NT2/D1 (cell line): ENCODE data around the gene CUEDC1.

ENCODE experiments used
- DNase-seq: peaks from one replicate; pipeline ENCODE4 v3.0.0-alpha.2; 2011; ENCODE audit warnings: low read depth, low spot score
- H3K27me3 ChIP-seq: 2 replicates; pipeline ENCODE4 v1.6.0; 2011; ENCODE audit warnings: mild to moderate bottlenecking; ENCODE audit not compliant: insufficient read length, insufficient read depth
- H3K36me3 ChIP-seq: 2 replicates; pipeline ENCODE4 v1.6.1; 2011; ENCODE audit warnings: mild to moderate bottlenecking, low read length, mixed read lengths; ENCODE audit not compliant: insufficient read depth, insufficient read length
- H3K4me1 ChIP-seq: 2 replicates; pipeline ENCODE4 v1.5.1; 2011; ENCODE audit not compliant: insufficient read depth, insufficient read length
- H3K4me3 ChIP-seq: 2 replicates; pipeline ENCODE4 v1.5.1; 2011; ENCODE audit warnings: low read depth; ENCODE audit not compliant: insufficient read length
- H3K9ac ChIP-seq: 2 replicates; pipeline ENCODE4 v1.6.0; 2011; ENCODE audit warnings: low read depth; ENCODE audit not compliant: insufficient read length
- H3K9me3 ChIP-seq: 2 replicates; pipeline ENCODE4 v1.5.1; 2011; ENCODE audit warnings: mild to moderate bottlenecking, low read length; ENCODE audit not compliant: insufficient read depth
- SUZ12 ChIP-seq: IDR thresholded peaks from 2 replicates; pipeline ENCODE4 v1.6.1; 2011; ENCODE audit not compliant: insufficient read length, insufficient read depth; ENCODE audit errors: extremely low read depth
- YY1 ChIP-seq: IDR thresholded peaks from 2 replicates; pipeline ENCODE4 v1.6.1; 2011; ENCODE audit not compliant: insufficient read length, insufficient read depth
- ZNF274 ChIP-seq: IDR thresholded peaks from 2 replicates; pipeline ENCODE4 v1.6.1; 2011; ENCODE audit warnings: mild to moderate bottlenecking, low read depth, low read length

Gene CUEDC1, protein sequence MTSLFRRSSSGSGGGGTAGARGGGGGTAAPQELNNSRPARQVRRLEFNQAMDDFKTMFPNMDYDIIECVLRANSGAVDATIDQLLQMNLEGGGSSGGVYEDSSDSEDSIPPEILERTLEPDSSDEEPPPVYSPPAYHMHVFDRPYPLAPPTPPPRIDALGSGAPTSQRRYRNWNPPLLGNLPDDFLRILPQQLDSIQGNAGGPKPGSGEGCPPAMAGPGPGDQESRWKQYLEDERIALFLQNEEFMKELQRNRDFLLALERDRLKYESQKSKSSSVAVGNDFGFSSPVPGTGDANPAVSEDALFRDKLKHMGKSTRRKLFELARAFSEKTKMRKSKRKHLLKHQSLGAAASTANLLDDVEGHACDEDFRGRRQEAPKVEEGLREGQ

GRCh38 chr17:57955183-57955931, at the start of gene CUEDC1:
Gene CUEDC1 (minus strand): TSS chr17:57955412. CDS start chr17:57885564, 69,848 bp downstream.
- H3K27me3 ChIP-seq: peaks cover 19% of the 10 kb centered on the region
- H3K4me3 ChIP-seq: peak within 1 kb of the TSS; percentile 67
- DNase-seq: no peak
- TF ChIP-seq SUZ12 (no peak), YY1 (no peak), ZNF274 (no peak)
- H3K9me3 ChIP-seq: no peaks in the 10 kb centered on the region
- peaks cover 11% of the 10 kb centered on the region for H3K36me3 ChIP-seq
- peaks cover 17% of the 10 kb centered on the region for H3K4me1 ChIP-seq
- H3K9ac ChIP-seq: peak within 1 kb of the TSS; percentile 89

DNA sequence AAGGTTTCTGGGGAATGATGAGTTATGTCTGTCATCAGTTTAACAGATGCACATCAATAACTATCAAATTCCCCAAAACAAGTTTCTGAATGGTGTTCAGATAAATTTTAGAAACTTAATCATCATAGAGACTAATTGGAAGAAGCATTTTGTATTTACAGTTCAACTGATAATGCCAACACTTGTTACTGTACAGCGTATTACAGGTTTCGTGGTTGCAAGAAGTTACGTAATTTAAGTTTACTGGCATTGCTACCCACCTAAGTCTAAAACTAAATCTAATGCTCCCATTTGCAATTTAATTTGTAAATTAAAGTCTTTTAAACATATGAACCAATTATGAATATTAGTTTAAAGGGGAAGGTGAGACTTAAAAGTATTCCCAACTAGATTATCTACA, 48.8 kb upstream of the CUEDC1 start:
- DNase-seq: no peak
- Histone ChIP-seq H3K4me1 (no peaks in the 10 kb centered on the region), H3K9ac (no peak overlapping the region), H3K4me3 (peak overlapping the region; percentile 99), H3K9me3 (no peaks in the 10 kb centered on the region), H3K27me3 (no peaks in the 10 kb centered on the region), H3K36me3 (peaks cover 73% of the 10 kb centered on the region)
- no peak for TF ChIP-seq YY1
- TF ChIP-seq SUZ12: no peak
- no peak for TF ChIP-seq ZNF274

GRCh38 chr17:58002973-58003372, 47.8 kb upstream of the CUEDC1 start:
- Histone ChIP-seq H3K27me3 (no peaks in the 10 kb centered on the region), H3K4me3 (no peak overlapping the region), H3K36me3 (peaks cover 84% of the 10 kb centered on the region), H3K9ac (no peak overlapping the region), H3K4me1 (no peaks in the 10 kb centered on the region), H3K9me3 (no peaks in the 10 kb centered on the region)
- no peak for DNase-seq
- no peak for TF ChIP-seq ZNF274
- no peak for TF ChIP-seq SUZ12
- TF ChIP-seq YY1: no peak

- H3K4me3 ChIP-seq: no peak overlapping the region
- H3K9me3 ChIP-seq: no peaks in the 10 kb centered on the region
- H3K4me1 ChIP-seq: no peaks in the 10 kb centered on the region
- no peak for TF ChIP-seq YY1
- no peak for TF ChIP-seq SUZ12
- TF ChIP-seq ZNF274: no peak
- peaks cover 90% of the 10 kb centered on the region for H3K36me3 ChIP-seq
- H3K9ac ChIP-seq: no peak overlapping the region
- DNase-seq: no peak
- no peaks in the 10 kb centered on the region for H3K27me3 ChIP-seq
Observed at GRCh38 chr17:58002154-58002948, 47.1 kb upstream of the CUEDC1 start.

DNA sequence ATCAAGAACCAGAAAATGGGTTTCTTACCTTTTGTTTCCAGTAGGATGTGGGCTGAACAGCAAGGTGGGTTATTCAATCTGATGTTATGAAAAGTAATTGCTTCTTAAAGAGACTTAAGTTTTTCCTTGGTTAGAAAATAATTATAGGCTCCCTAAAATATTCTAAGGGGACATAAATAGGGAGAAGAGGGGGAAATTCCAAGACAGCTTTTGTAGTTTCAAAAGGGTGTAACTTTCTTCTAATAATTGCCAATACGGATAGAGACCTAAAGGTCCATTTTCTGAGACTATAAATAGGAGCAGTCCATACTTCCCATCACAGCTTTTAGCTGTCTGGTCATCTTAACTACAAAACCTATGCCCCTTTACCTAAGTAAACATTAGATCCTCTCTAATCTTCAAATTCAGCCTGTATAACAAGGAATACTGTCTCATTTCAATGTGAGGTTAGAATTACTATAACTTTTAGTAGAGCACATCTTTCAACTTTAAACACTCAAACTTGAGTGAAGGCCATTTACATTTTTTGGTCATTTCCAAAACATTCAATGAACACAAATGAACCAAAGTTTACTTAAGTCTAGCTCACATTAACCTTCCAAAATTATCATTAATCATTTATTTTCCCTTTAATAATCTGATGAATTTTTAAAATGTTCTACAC, 46.4 kb upstream of the CUEDC1 start:
- H3K4me3 ChIP-seq: no peak overlapping the region
- H3K9me3 ChIP-seq: no peaks in the 10 kb centered on the region
- H3K27me3 ChIP-seq: no peaks in the 10 kb centered on the region
- H3K9ac ChIP-seq: no peak overlapping the region
- H3K36me3 ChIP-seq: peaks cover 94% of the 10 kb centered on the region
- DNase-seq: no peak
- no peaks in the 10 kb centered on the region for H3K4me1 ChIP-seq
- TF ChIP-seq ZNF274: no peak
- no peak for TF ChIP-seq YY1
- no peak for TF ChIP-seq SUZ12

DNA sequence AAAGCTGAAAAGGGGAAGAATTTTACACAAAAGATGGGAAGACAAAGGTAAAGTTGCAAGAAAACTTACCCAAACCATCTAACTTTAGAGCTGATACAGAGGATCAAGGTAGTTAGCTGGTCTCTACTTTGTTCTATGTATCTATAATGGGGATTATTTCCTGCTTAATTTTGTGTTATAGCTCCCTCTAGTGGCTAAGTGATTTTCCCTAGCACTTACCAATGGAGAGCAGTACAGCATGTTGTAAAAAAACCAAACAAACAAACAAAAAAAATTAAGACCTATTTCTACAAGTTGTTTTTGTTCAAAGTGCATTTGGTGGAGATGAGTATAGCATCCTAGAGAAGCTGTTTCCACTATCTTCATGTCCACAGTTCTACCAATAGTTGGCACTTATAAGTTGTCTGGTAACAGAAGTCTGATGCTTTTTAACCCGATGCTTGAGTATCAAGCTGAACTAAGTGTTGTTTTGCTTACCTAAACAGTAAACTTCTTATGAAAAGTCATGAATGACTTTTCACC, 44.3 kb upstream of the CUEDC1 start:
- TF ChIP-seq YY1 (no peak), ZNF274 (no peak), SUZ12 (no peak)
- no peak overlapping the region for H3K4me3 ChIP-seq
- no peaks in the 10 kb centered on the region for H3K9me3 ChIP-seq
- H3K27me3 ChIP-seq: no peaks in the 10 kb centered on the region
- H3K36me3 ChIP-seq: peaks cover 75% of the 10 kb centered on the region
- no peak overlapping the region for H3K9ac ChIP-seq
- peaks cover 3% of the 10 kb centered on the region for H3K4me1 ChIP-seq
- no peak for DNase-seq
